Testis (tissue), 2 donors: ENCODE results near the gene ARFGAP1.

Experiments used
- POLR2A ChIP-seq: fragments of 450-650 bp; IDR thresholded peaks from one replicate; pipeline ENCODE4 v1.6.1; 2017; ENCODE audit warnings: antibody characterized with exemption, mild to moderate bottlenecking, moderate library complexity
- TF ChIP-seq, protein P1 (sequence below), 3 experiments: fragments of 450-650 bp in 2 of 3; fragments of 200-600 bp in 1 of 3; sonication (generic) in 1 of 3; IDR thresholded peaks; one replicate each; pipeline ENCODE4 v1.5.1; 2016 to 2019; ENCODE audit warnings: antibody characterized with exemption in 3 of 3, mild to moderate bottlenecking in 2 of 3, moderate library complexity in 1 of 3

- TF ChIP-seq, protein P1, sequence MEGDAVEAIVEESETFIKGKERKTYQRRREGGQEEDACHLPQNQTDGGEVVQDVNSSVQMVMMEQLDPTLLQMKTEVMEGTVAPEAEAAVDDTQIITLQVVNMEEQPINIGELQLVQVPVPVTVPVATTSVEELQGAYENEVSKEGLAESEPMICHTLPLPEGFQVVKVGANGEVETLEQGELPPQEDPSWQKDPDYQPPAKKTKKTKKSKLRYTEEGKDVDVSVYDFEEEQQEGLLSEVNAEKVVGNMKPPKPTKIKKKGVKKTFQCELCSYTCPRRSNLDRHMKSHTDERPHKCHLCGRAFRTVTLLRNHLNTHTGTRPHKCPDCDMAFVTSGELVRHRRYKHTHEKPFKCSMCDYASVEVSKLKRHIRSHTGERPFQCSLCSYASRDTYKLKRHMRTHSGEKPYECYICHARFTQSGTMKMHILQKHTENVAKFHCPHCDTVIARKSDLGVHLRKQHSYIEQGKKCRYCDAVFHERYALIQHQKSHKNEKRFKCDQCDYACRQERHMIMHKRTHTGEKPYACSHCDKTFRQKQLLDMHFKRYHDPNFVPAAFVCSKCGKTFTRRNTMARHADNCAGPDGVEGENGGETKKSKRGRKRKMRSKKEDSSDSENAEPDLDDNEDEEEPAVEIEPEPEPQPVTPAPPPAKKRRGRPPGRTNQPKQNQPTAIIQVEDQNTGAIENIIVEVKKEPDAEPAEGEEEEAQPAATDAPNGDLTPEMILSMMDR (IDR thresholded peaks at IDR 0.05), result no peak
- no peak for TF ChIP-seq POLR2A
Measured at GRCh38 chr20:63268256-63268655, 4.4 kb upstream of the ARFGAP1 start.
